GM21528 (cell line): ENCODE results near the gene AGXT.

Experiments
- ATAC-seq: cut with Tn5 transposase; IDR thresholded peaks from one replicate; pipeline ENCODE4 v1.9.1; 2021; ENCODE audit warnings: mild to moderate bottlenecking, moderate library complexity; ENCODE audit not compliant: unreplicated experiment, low FRiP score

AGXT gene

GRCh38 chr2:240868286-240869108, at the start of gene AGXT:
Gene AGXT (plus strand): TSS chr2:240868824. CDS start chr2:240868866, 42 bp downstream.
- ATAC-seq = no peak

- no peak for ATAC-seq
Measured at GRCh38 chr2:240819126-240819857, 49.3 kb upstream of the AGXT start.

- no peak for ATAC-seq
Measured at GRCh38 chr2:240819858-240820606, 48.6 kb upstream of the AGXT start, which contains the start of gene KIF1A. Gene KIF1A (minus strand): TSS chr2:240820219. CDS start chr2:240797752, 22,467 bp downstream.

- no peak for ATAC-seq
Measured at GRCh38 chr2:240820607-240821428, 47.8 kb upstream of the AGXT start.

GRCh38 chr2:240821429-240821778, 47.2 kb upstream of the AGXT start:
- no peak for ATAC-seq

- ATAC-seq = no peak
Measured at GRCh38 chr2:240822280-240822847, 46.3 kb upstream of the AGXT start.

- ATAC-seq = no peak
Measured at GRCh38 chr2:240823449-240824336, 44.9 kb upstream of the AGXT start.

GRCh38 chr2:240825476-240825875, 43.1 kb upstream of the AGXT start:
- no peak for ATAC-seq

- no peak for ATAC-seq
Measured at GRCh38 chr2:240831594-240832204, 36.9 kb upstream of the AGXT start.

- peak; percentile 80 for ATAC-seq
Measured at GRCh38 chr2:240832205-240832727, 36.4 kb upstream of the AGXT start.

- ATAC-seq = no peak
Measured at GRCh38 chr2:240832921-240833494, 35.6 kb upstream of the AGXT start.

- ATAC-seq = no peak
Measured at GRCh38 chr2:240833724-240834285, 34.8 kb upstream of the AGXT start.

GRCh38 chr2:240834377-240834975, 34.1 kb upstream of the AGXT start:
- ATAC-seq = no peak

- ATAC-seq = no peak
Measured at GRCh38 chr2:240835528-240835927, 33.1 kb upstream of the AGXT start.

- ATAC-seq = no peak
Measured at GRCh38 chr2:240836781-240837467, 31.7 kb upstream of the AGXT start.

GRCh38 chr2:240837621-240838020, 31.0 kb upstream of the AGXT start:
- ATAC-seq = no peak
